ENCODE data around the gene FRYL. TPM values are rescaled to one million over a fixed set of nuclear protein-coding genes. Genes with fewer than 3 reads are reported as not detected.
"Not testable (repeated sequence)": the region's sequence is repeated elsewhere in the genome, so short reads cannot be mapped to it uniquely, and the experiment has no call there.

The FRYL gene
- total RNA-seq, 1 donor, result 42.0 TPM

DNA sequence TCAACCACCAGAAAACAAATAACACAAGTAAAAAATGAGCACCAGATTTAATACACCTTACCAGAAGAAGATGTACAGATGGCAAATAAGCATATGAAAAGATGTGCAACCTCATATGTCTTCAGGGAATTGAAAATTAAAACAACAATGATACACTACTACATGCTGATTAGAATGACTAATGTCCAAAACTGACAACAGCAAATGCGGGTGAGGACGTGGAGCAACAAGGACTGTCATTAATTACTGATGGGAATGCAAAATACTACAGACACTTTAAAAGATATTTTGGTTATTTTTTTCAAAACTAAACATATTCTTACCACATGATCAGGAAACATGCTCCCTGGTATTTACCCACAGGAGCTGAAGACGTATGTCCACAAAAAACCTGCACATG is 140.3 kb downstream of the FRYL start:
- Histone ChIP-seq H3K4me1 (ENCODE audit: insufficient read depth, low read length) (peaks cover 5% of the 10 kb centered on the region), H3K27ac (ENCODE audit: low read depth, low read length) (no peak overlapping the region), H3K9me3 (ENCODE audit: low read depth, low read length) (no peaks in the 10 kb centered on the region), H3K27me3 (ENCODE audit: insufficient read depth, low read length) (no peaks in the 10 kb centered on the region), H3K4me2 (ENCODE audit: insufficient read depth, low read length) (no peak overlapping the region), H3K4me3 (ENCODE audit: insufficient read depth, low read length) (no peak overlapping the region), H2AFZ (ENCODE audit: low read length) (no peak overlapping the region), H4K20me1 (ENCODE audit: insufficient read depth, low read length) (no peaks in the 10 kb centered on the region), H3K79me2 (ENCODE audit: insufficient read depth, low read length) (peaks cover 22% of the 10 kb centered on the region), H3K36me3 (ENCODE audit: insufficient read depth, low read length) (no peaks in the 10 kb centered on the region)
- TF ChIP-seq CTCF (IDR thresholded peaks at IDR 0.05; ENCODE audit: extremely low read depth, low read depth, low read length), result no peak
- DNase-seq (ENCODE audit: insufficient read length, low spot score, missing footprints), result no peak

- not testable (repeated sequence) for H3K27me3 ChIP-seq (ENCODE audit: insufficient read depth, low read length); DNase-seq (ENCODE audit: insufficient read length, low spot score, missing footprints); H3K36me3 ChIP-seq (ENCODE audit: insufficient read depth, low read length); H3K4me2 ChIP-seq (ENCODE audit: insufficient read depth, low read length); H2AFZ ChIP-seq (ENCODE audit: low read length); H3K9me3 ChIP-seq (ENCODE audit: low read depth, low read length); H3K4me1 ChIP-seq (ENCODE audit: insufficient read depth, low read length); H4K20me1 ChIP-seq (ENCODE audit: insufficient read depth, low read length); H3K4me3 ChIP-seq (ENCODE audit: insufficient read depth, low read length); H3K27ac ChIP-seq (ENCODE audit: low read depth, low read length)
- H3K79me2 ChIP-seq (ENCODE audit: insufficient read depth, low read length), result peaks cover 23% of the 10 kb centered on the region
Measured at GRCh38 chr4:48638586-48638985, 141.5 kb downstream of the FRYL start.

DNA sequence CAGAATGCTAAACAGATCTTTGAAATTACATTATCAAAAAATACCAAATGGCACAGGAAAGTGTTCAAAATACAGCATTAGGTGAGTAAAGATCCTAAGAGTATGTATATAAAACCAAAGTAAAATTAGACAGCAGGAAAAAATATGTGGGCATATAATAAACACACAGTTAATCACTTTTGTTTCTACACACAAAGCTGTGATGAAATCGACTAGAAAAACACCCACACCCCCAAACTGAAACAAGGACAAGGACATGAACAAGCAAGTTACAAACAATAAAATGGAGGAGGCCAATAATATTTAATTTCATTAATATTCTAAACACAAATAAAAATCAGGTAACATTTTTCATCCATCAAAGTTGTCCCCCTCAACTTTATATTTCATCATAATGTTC is 143.2 kb downstream of the FRYL start:
- Histone ChIP-seq H3K79me2 (ENCODE audit: insufficient read depth, low read length) (peaks cover 23% of the 10 kb centered on the region), H4K20me1 (ENCODE audit: insufficient read depth, low read length) (no peaks in the 10 kb centered on the region), H3K27ac (ENCODE audit: low read depth, low read length) (no peak overlapping the region), H3K4me2 (ENCODE audit: insufficient read depth, low read length) (no peak overlapping the region), H3K4me1 (ENCODE audit: insufficient read depth, low read length) (peaks cover 5% of the 10 kb centered on the region), H3K27me3 (ENCODE audit: insufficient read depth, low read length) (no peaks in the 10 kb centered on the region), H3K36me3 (ENCODE audit: insufficient read depth, low read length) (no peaks in the 10 kb centered on the region), H3K9me3 (ENCODE audit: low read depth, low read length) (no peaks in the 10 kb centered on the region), H2AFZ (ENCODE audit: low read length) (no peak overlapping the region), H3K4me3 (ENCODE audit: insufficient read depth, low read length) (no peak overlapping the region)
- no peak for TF ChIP-seq CTCF (IDR thresholded peaks at IDR 0.05; ENCODE audit: extremely low read depth, low read depth, low read length)
- DNase-seq (ENCODE audit: insufficient read length, low spot score, missing footprints), result no peak

DNA sequence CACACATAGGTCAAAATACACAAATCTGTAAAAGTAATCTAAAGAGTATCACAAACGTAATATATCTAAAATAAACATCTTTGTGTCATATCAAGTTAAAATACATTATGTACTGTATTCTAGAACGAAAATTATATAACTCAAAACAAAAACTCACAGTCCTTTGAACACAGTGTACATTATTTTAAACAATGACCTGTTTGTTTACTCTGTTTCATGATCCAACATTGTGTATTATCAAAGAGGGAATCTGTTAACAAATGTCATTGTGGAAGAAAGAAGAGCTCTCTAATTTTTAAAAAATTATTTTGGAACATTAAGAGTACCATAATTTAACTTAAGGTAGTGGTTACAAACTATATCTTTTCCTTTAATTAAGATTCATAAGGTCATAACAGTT is 144.1 kb downstream of the FRYL start:
- Histone ChIP-seq H2AFZ (ENCODE audit: low read length) (no peak overlapping the region), H3K36me3 (ENCODE audit: insufficient read depth, low read length) (no peaks in the 10 kb centered on the region), H3K27me3 (ENCODE audit: insufficient read depth, low read length) (no peaks in the 10 kb centered on the region), H4K20me1 (ENCODE audit: insufficient read depth, low read length) (no peaks in the 10 kb centered on the region), H3K4me2 (ENCODE audit: insufficient read depth, low read length) (no peak overlapping the region), H3K4me3 (ENCODE audit: insufficient read depth, low read length) (no peak overlapping the region), H3K4me1 (ENCODE audit: insufficient read depth, low read length) (peaks cover 5% of the 10 kb centered on the region), H3K79me2 (ENCODE audit: insufficient read depth, low read length) (peaks cover 23% of the 10 kb centered on the region), H3K27ac (ENCODE audit: low read depth, low read length) (no peak overlapping the region), H3K9me3 (ENCODE audit: low read depth, low read length) (no peaks in the 10 kb centered on the region)
- DNase-seq (ENCODE audit: insufficient read length, low spot score, missing footprints), result no peak
- no peak for TF ChIP-seq CTCF (IDR thresholded peaks at IDR 0.05; ENCODE audit: extremely low read depth, low read depth, low read length)
